DMS79 (cell line): ENCODE measurements around the gene TNS4.
"Not testable (repeated sequence)": the region's sequence is repeated elsewhere in the genome, so short reads cannot be mapped to it uniquely, and the experiment has no call there.

Source experiments
- DNase-seq: peaks from one replicate; lab custom pipeline; 2025; lab: John Stamatoyannopoulos, UW

Gene TNS4

GRCh38 chr17:40501499-40501911 lies at the start of gene TNS4:
Gene TNS4, minus strand, starts transcription at chr17:40501623. Its CDS starts 5,198 bp downstream, at chr17:40496425.
- DNase-seq: no peak

GRCh38 chr17:40550608-40551007 lies 49.2 kb upstream of the TNS4 start:
- DNase-seq: no peak

GRCh38 chr17:40548982-40549685 lies 47.7 kb upstream of the TNS4 start:
- DNase-seq: peak; percentile 88

- DNase-seq: no peak
These were observed 47.1 kb upstream of the TNS4 start for GRCh38 chr17:40548491-40548981.

- DNase-seq: no peak
These were observed 46.5 kb upstream of the TNS4 start for GRCh38 chr17:40547785-40548478.

- peak; percentile 97 for DNase-seq
These were observed 45.8 kb upstream of the TNS4 start for GRCh38 chr17:40547079-40547784.

GRCh38 chr17:40546497-40546896 lies 45.1 kb upstream of the TNS4 start:
- DNase-seq: not testable (repeated sequence)

- DNase-seq: no peak
These were observed 44.2 kb upstream of the TNS4 start for GRCh38 chr17:40545660-40546059.

- DNase-seq: no peak
These were observed 41.4 kb upstream of the TNS4 start for GRCh38 chr17:40542558-40543411.

GRCh38 chr17:40541873-40542557 lies 40.6 kb upstream of the TNS4 start:
- DNase-seq: no peak

GRCh38 chr17:40541060-40541872 lies 39.8 kb upstream of the TNS4 start:
- DNase-seq: no peak

GRCh38 chr17:40540448-40540847 lies 39.0 kb upstream of the TNS4 start:
- no peak for DNase-seq

GRCh38 chr17:40539711-40540411 lies 38.4 kb upstream of the TNS4 start:
- DNase-seq: no peak

GRCh38 chr17:40538936-40539705 lies 37.7 kb upstream of the TNS4 start:
- DNase-seq: no peak

GRCh38 chr17:40538019-40538935 lies 36.9 kb upstream of the TNS4 start:
- DNase-seq: no peak

GRCh38 chr17:40536295-40537171 lies 35.1 kb upstream of the TNS4 start:
- DNase-seq: no peak

GRCh38 chr17:40535924-40536294 lies 34.5 kb upstream of the TNS4 start:
- peak; percentile 49 for DNase-seq
